PC-9 (cell line): ENCODE data around the gene SHCBP1. TPM values are rescaled to one million over a fixed set of nuclear protein-coding genes. Genes with fewer than 3 reads are reported as not detected.
A peak's percentile ranks its signal among the peaks of the same experiment; 100 is the strongest.

ENCODE experiments used
- BruUV-seq: library from RNA; stranded (reverse); fragments of 400-500 nt; replicated peaks from 2 replicates; lab custom pipeline; 2021; lab: Mats Ljungman, UMichigan
- CTCF ChIA-PET: fragments of 300-600 bp; sonication (Branson Sonifier 250); formaldehyde crosslinking; loops from one replicate; lab custom pipeline; 2022; ENCODE audit warnings: antibody characterized with exemption; lab: Charles Lee
- POLR2A ChIA-PET: fragments of 300-600 bp; sonication (Branson Sonifier 250); formaldehyde crosslinking; loops from one replicate; lab custom pipeline; 2022; ENCODE audit warnings: antibody characterized with exemption; ENCODE audit not compliant: unreplicated experiment; lab: Charles Lee
- DNase-seq, 2 experiments: peaks; one replicate each; pipeline versions ENCODE4 v3.0.0 to v3.0.0-alpha.2; 2015 to 2022; ENCODE audit warnings: mixed read lengths in 1 of 2
- H2AFZ ChIP-seq: fragments of 200-600 bp; sonication (generic); 2 replicates; pipeline ENCODE4 v1.8.1; 2017; ENCODE audit warnings: antibody characterized with exemption
- H3F3A ChIP-seq: fragments of 200-600 bp; sonication (generic); 2 replicates; pipeline ENCODE4 v1.8.1; 2017; ENCODE audit warnings: antibody characterized with exemption, mild to moderate bottlenecking, low read depth; ENCODE audit not compliant: insufficient read depth
- H3K27ac ChIP-seq: fragments of 200-600 bp; sonication (generic); 2 replicates; pipeline ENCODE4 v1.6.1; 2016; ENCODE audit warnings: mixed run types
- H3K27me3 ChIP-seq: fragments of 200-600 bp; sonication (generic); 2 replicates; pipeline ENCODE4 v1.6.1; 2016; ENCODE audit warnings: low read depth, mixed run types; ENCODE audit not compliant: insufficient read depth
- H3K36me3 ChIP-seq: fragments of 200-600 bp; sonication (generic); 2 replicates; pipeline ENCODE4 v1.6.1; 2016; ENCODE audit warnings: low read depth, mixed run types
- H3K4me1 ChIP-seq: fragments of 200-600 bp; sonication (generic); replicated peaks from 2 replicates; pipeline ENCODE4 v1.6.1; 2016; ENCODE audit warnings: mixed run types; ENCODE audit not compliant: insufficient read depth
- H3K4me2 ChIP-seq: fragments of 200-600 bp; sonication (generic); 2 replicates; pipeline ENCODE4 v1.6.1; 2017; ENCODE audit warnings: mixed run types
- H3K4me3 ChIP-seq: fragments of 200-600 bp; sonication (generic); 2 replicates; pipeline ENCODE4 v1.6.1; 2016; ENCODE audit warnings: mixed run types
- H3K79me2 ChIP-seq: fragments of 200-600 bp; sonication (generic); 2 replicates; pipeline ENCODE4 v1.6.1; 2017; ENCODE audit warnings: low read depth, mixed run types
- H3K9me2 ChIP-seq: fragments of 200-600 bp; sonication (generic); 2 replicates; pipeline ENCODE4 v1.8.1; 2017; ENCODE audit warnings: mild to moderate bottlenecking; ENCODE audit not compliant: insufficient read depth
- H3K9me3 ChIP-seq: fragments of 200-600 bp; sonication (generic); 2 replicates; pipeline ENCODE4 v1.8.1; 2016; ENCODE audit warnings: low read depth; ENCODE audit not compliant: insufficient read depth
- H4K20me1 ChIP-seq: fragments of 200-600 bp; sonication (generic); 2 replicates; pipeline ENCODE4 v1.8.1; 2017; ENCODE audit not compliant: insufficient read depth
- EZH2 ChIP-seq: fragments of 200-600 bp; sonication (generic); IDR thresholded peaks from 2 replicates; pipeline ENCODE4 v1.8.0; 2017; ENCODE audit warnings: antibody characterized with exemption, low read depth
- intact Hi-C: fragments of 100-400 bp; cut with micrococcal nuclease; formaldehyde crosslinking; loops from one replicate; pipeline ENCODE4 v1.10.0; 2022; ENCODE audit not compliant: unreplicated experiment
- total RNA-seq: library from RNA; stranded (reverse); gene quantifications from 2 replicates; pipeline ENCODE4 v1.2.3, GENCODE V29; 2021
- TF ChIP-seq, protein P1 (sequence below): fragments of 200-600 bp; sonication (generic); conservative IDR thresholded peaks from 2 replicates; pipeline ENCODE4 v1.6.1; 2017; ENCODE audit warnings: mixed run types, antibody characterized with exemption, mild to moderate bottlenecking, moderate library complexity

Gene SHCBP1
- total RNA-seq, 1 experiment from 2014 or later: 19.3 TPM

DNA sequence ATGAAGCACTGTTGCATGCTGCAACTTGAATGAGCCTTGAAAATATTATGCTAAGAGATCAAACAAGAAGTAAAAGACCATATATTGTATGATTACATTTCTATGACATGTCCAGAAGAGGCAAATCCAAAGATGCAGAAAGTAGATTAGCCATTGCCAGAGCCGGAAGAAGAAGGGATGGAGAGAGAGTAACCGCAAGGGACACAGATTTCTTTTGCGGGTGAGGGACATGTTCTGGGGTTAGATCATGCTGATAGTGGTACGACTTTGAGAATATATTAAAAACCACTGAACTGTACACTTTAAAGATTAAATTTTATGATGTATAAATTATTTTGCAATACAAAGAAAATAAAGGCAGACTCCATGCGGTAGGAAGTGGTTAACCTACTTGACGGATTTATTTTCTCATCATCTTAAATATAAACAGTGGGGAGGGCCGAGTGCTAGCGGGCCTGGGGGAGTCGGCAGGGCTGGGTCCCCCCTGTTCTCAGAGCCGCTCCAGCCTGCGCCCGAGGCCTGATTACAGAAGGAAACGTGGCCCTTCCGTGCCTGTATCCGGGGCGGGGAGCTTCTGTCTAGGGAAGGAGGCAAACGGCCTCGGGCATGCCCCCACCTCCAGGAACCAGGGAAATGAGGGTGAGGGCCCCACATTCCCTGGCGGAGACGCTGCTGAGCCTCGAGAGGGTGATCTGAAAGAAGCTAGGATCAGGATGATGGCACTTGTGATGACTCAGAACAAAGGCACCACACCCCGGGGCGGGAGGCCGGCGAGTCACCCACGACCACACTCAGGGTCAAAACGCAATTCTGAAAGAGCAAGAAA, 48.0 kb downstream of the SHCBP1 start:
- TF ChIP-seq EZH2: no peak
- TF ChIP-seq, protein P1, sequence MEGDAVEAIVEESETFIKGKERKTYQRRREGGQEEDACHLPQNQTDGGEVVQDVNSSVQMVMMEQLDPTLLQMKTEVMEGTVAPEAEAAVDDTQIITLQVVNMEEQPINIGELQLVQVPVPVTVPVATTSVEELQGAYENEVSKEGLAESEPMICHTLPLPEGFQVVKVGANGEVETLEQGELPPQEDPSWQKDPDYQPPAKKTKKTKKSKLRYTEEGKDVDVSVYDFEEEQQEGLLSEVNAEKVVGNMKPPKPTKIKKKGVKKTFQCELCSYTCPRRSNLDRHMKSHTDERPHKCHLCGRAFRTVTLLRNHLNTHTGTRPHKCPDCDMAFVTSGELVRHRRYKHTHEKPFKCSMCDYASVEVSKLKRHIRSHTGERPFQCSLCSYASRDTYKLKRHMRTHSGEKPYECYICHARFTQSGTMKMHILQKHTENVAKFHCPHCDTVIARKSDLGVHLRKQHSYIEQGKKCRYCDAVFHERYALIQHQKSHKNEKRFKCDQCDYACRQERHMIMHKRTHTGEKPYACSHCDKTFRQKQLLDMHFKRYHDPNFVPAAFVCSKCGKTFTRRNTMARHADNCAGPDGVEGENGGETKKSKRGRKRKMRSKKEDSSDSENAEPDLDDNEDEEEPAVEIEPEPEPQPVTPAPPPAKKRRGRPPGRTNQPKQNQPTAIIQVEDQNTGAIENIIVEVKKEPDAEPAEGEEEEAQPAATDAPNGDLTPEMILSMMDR: no peak
- peak overlapping the region; percentile 29; the same call in 1 of the 2 replicates for H2AFZ ChIP-seq
- H3K9me2 ChIP-seq: no peaks in the 10 kb centered on the region
- no peaks in the 10 kb centered on the region for H3K79me2 ChIP-seq
- peak; percentile 46 to 53 for DNase-seq
- H3K4me1 ChIP-seq: peaks cover 9% of the 10 kb centered on the region; the same call in 1 of the 2 replicates
- H3K4me2 ChIP-seq: peak overlapping the region; percentile 72
- peak overlapping the region; percentile 14; the same call in 1 of the 2 replicates for H3K4me3 ChIP-seq
- H3K9me3 ChIP-seq: no peaks in the 10 kb centered on the region
- intact Hi-C loops: no loop called here
- H3F3A ChIP-seq: no peaks in the 10 kb centered on the region
- BruUV-seq: no TSS peak
- H3K27ac ChIP-seq: no peak overlapping the region
- no peaks in the 10 kb centered on the region for H4K20me1 ChIP-seq
- CTCF ChIA-PET: no interaction called here
- POLR2A ChIA-PET: no interaction called here
- H3K27me3 ChIP-seq: no peaks in the 10 kb centered on the region
- H3K36me3 ChIP-seq: no peaks in the 10 kb centered on the region

DNA sequence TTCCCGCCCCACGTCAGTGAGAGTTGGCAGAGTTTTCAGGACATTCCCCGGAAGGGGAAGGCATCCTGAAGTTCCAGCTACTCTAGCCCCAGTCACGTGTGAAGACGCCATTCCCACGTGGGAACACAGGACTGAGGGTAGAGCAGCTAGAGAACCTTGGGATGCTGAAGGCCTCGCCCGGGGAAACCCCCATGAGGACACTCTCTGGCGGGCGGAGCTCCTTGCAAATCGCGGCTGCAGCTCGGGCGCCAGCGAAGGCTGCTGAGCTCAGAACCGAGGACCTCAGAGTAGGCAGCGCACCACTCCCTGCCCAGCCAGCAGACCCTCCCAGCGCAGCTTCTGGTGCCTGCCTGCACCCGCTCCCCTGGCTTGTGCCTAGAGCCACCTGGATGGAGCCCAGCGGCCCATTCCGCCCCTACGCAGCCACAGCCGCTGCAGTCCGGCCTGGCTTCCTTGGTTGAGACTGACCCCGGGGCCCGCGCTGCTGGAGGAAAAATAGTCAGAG, 51.9 kb downstream of the SHCBP1 start:
- Histone ChIP-seq H3K4me1 (peaks cover 9% of the 10 kb centered on the region; the same call in 1 of the 2 replicates), H3K9me2 (no peaks in the 10 kb centered on the region), H3K36me3 (no peaks in the 10 kb centered on the region), H3F3A (no peaks in the 10 kb centered on the region), H3K27ac (no peak overlapping the region), H2AFZ (no peak overlapping the region), H3K27me3 (peaks cover 4% of the 10 kb centered on the region; the same call in 1 of the 2 replicates), H3K9me3 (no peaks in the 10 kb centered on the region), H4K20me1 (no peaks in the 10 kb centered on the region), H3K79me2 (no peaks in the 10 kb centered on the region), H3K4me2 (no peak overlapping the region), H3K4me3 (no peak overlapping the region)
- no peak for DNase-seq
- intact Hi-C loops: no loop called here
- ChIA-PET POLR2A (no interaction called here), CTCF (no interaction called here)
- TF ChIP-seq, protein P1: no peak
- TF ChIP-seq EZH2: no peak
- no TSS peak for BruUV-seq

DNA sequence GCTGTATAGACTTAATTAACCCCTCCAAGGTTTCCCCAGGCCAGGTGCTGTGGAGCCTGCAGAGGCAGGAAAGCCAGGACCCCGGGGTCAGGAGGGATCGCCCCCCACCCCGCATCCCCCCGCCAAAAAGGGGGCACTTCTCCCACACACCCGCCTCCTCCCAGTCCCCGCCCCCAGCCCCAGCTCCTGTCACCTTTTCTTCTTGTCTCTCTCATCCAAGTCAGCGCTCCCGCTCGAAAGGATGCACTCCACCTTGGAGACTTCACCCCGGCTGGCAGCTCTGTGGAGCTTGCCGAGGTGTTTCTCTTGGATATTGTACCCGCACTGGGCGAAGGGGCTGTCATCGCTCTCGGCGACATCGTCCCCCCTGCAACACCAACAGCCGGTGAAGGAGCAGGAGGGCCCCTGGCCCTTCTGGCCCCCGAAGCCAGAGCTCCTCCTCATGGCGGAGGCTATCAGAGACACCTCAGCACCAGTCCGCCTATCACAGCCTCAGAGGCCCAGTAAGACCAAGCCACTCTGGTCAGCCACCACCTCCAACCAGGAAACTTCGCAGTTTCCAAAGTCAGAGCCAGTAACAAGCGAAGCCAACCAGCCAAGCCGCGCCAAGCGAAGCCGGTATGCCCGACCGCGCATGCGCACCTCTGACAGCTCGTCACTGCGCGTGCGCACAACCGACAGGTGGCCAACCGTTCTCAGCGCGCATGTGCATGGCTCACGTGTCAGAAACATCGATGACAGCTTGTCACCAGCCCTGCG, 52.5 kb downstream of the SHCBP1 start:
- no peaks in the 10 kb centered on the region for H3F3A ChIP-seq
- H4K20me1 ChIP-seq: no peaks in the 10 kb centered on the region
- no peaks in the 10 kb centered on the region for H3K9me3 ChIP-seq
- peaks cover 4% of the 10 kb centered on the region; the same call in 1 of the 2 replicates for H3K27me3 ChIP-seq
- DNase-seq: no peak
- BruUV-seq: no TSS peak
- no peak overlapping the region for H3K27ac ChIP-seq
- ChIA-PET CTCF (interaction anchor here (0.6 kb wide), 1 partner anchor 839 kb away, joined by 6 read pairs; no protein-coding TSS in a partner anchor), POLR2A (no interaction called here)
- no peaks in the 10 kb centered on the region for H3K9me2 ChIP-seq
- H3K4me2 ChIP-seq: no peak overlapping the region
- H3K4me3 ChIP-seq: no peak overlapping the region
- intact Hi-C loops: no loop called here
- peaks cover 6% of the 10 kb centered on the region; the same call in 1 of the 2 replicates for H3K4me1 ChIP-seq
- no peaks in the 10 kb centered on the region for H3K36me3 ChIP-seq
- TF ChIP-seq, protein P1: no peak
- no peak for TF ChIP-seq EZH2
- H2AFZ ChIP-seq: no peak overlapping the region
- no peaks in the 10 kb centered on the region for H3K79me2 ChIP-seq
